Panc1 (cell line): Measurements from ENCODE around the gene CCDC175. TPM values are rescaled to one million over a fixed set of nuclear protein-coding genes. Genes with fewer than 3 reads are reported as not detected.

Experiments
- ATAC-seq: fragments of 200-7000 bp; cut with Tn5 transposase; 2 replicates; pipeline ENCODE4 v1.9.1; 2020; ENCODE audit warnings: mild to moderate bottlenecking, moderate library complexity
- BruUV-seq: library from RNA; stranded (reverse); fragments of 400-500 nt; replicated peaks from 2 replicates; lab custom pipeline; 2021; lab: Mats Ljungman, UMichigan
- CTCF ChIA-PET: fragments of 300-600 bp; sonication (Branson Sonifier 250); formaldehyde crosslinking; loops from one replicate; lab custom pipeline; 2022; ENCODE audit warnings: antibody characterized with exemption; lab: Charles Lee
- POLR2A ChIA-PET: fragments of 300-600 bp; sonication (Branson Sonifier 250); formaldehyde crosslinking; loops from one replicate; lab custom pipeline; 2022; ENCODE audit warnings: antibody characterized with exemption; lab: Charles Lee
- DNase-seq: peaks from one replicate; pipeline ENCODE4 v3.0.0-alpha.2; 2010; ENCODE audit warnings: low read depth, low spot score
- H3K27ac ChIP-seq: 2 replicates; pipeline ENCODE4 v1.5.1; 2011; ENCODE audit warnings: mild to moderate bottlenecking, low read length, inconsistent platforms
- H3K27me3 ChIP-seq: fragments of 200-500 bp; sonication (Bioruptor generic); 2 replicates; pipeline ENCODE4 v1.6.0; 2014; ENCODE audit warnings: low read length, inconsistent platforms; ENCODE audit not compliant: control insufficient read depth, insufficient read depth
- H3K36me3 ChIP-seq: fragments of 200-500 bp; sonication (Bioruptor generic); 2 replicates; pipeline ENCODE4 v1.5.1; 2014; ENCODE audit warnings: inconsistent platforms, mild to moderate bottlenecking, low read length, moderate library complexity; ENCODE audit not compliant: control insufficient read depth, insufficient read depth
- H3K4me1 ChIP-seq: 2 replicates; pipeline ENCODE4 v1.5.1; 2011; ENCODE audit warnings: inconsistent platforms, mild to moderate bottlenecking, low read length, moderate library complexity; ENCODE audit not compliant: control insufficient read depth, insufficient read depth
- H3K4me3 ChIP-seq, 2 experiments: 2 replicates each; pipeline ENCODE4 v1.5.1; 2011 to 2012; ENCODE audit warnings: low read depth in 2 of 2, low read length in 2 of 2, mild to moderate bottlenecking in 2 of 2, inconsistent platforms in 1 of 2, moderate library complexity in 1 of 2
- H3K9me3 ChIP-seq: fragments of 200-500 bp; sonication (Bioruptor generic); 2 replicates; pipeline ENCODE4 v1.5.1; 2014; ENCODE audit warnings: low read depth, mild to moderate bottlenecking, inconsistent platforms, low read length, moderate library complexity; ENCODE audit not compliant: control insufficient read depth, insufficient read depth
- CTCF ChIP-seq: fragments of 450-650 bp; IDR thresholded peaks from 2 replicates; pipeline ENCODE4 v1.5.1; 2017; ENCODE audit warnings: mild to moderate bottlenecking
- POLR2AphosphoS5 ChIP-seq: IDR thresholded peaks from 2 replicates; pipeline ENCODE4 v1.6.1; 2012; ENCODE audit warnings: mild to moderate bottlenecking, low read depth, low read length, moderate library complexity
- REST ChIP-seq, 2 experiments: IDR thresholded peaks; 2 replicates each; pipeline ENCODE4 v1.6.1; 2011 to 2012; ENCODE audit warnings: low read depth in 2 of 2, control low read depth in 1 of 2, low read length in 1 of 2, mild to moderate bottlenecking in 1 of 2, moderate library complexity in 1 of 2; ENCODE audit not compliant: insufficient read depth in 1 of 2
- SIN3A ChIP-seq: IDR thresholded peaks from 2 replicates; pipeline ENCODE4 v1.6.1; 2012; ENCODE audit warnings: low read depth, mild to moderate bottlenecking, low read length, moderate library complexity, borderline replicate concordance; ENCODE audit not compliant: insufficient read depth
- TCF7L2 ChIP-seq: IDR thresholded peaks from 2 replicates; pipeline ENCODE4 v1.6.1; 2011; ENCODE audit warnings: mild to moderate bottlenecking, low read depth, low read length, inconsistent platforms
- in situ Hi-C: cut with HindIII; loops from 2 replicates; pipeline ENCODE4 v1.10.0; 2016; ENCODE audit warnings: low sequenced_read_pairs, low pct_unique_long_range_greater_than_20kb
- intact Hi-C: fragments of 100-400 bp; cut with micrococcal nuclease; formaldehyde crosslinking; loops from one replicate; pipeline ENCODE4 v1.10.0; 2022; ENCODE audit not compliant: unreplicated experiment
- total RNA-seq: library from RNA; stranded (reverse); gene quantifications from one replicate; pipeline ENCODE4 v1.2.1, GENCODE V29; 2021; ENCODE audit not compliant: unreplicated experiment

The CCDC175 gene
- total RNA-seq, 1 experiment from 2014 or later = not detected

GRCh38 chr14:59529189-59529588 is 47.4 kb downstream of the CCDC175 start:
- no peak overlapping the region for H3K27ac ChIP-seq

GRCh38 chr14:59520224-59520623 is 56.4 kb downstream of the CCDC175 start:
- intact Hi-C loops = no loop called here
- no peaks in the 10 kb centered on the region for H3K36me3 ChIP-seq
- TF ChIP-seq SIN3A (no peak), TCF7L2 (no peak), CTCF (no peak), REST (IDR thresholded peaks at IDR 0.05; ENCODE audit: insufficient read depth in 1 of 2, low read depth in 2 of 2, low read length in 1 of 2) (no peak), POLR2AphosphoS5 (no peak)
- DNase-seq (no peak), ATAC-seq (no peak)
- H3K27ac ChIP-seq = no peak overlapping the region
- in situ Hi-C loops = no loop called here
- H3K27me3 ChIP-seq = no peaks in the 10 kb centered on the region; the same call in 1 of the 2 replicates
- no peak overlapping the region for H3K4me3 ChIP-seq
- BruUV-seq = no TSS peak
- no peaks in the 10 kb centered on the region for H3K9me3 ChIP-seq
- ChIA-PET POLR2A (no interaction called here), CTCF (no interaction called here)
- H3K4me1 ChIP-seq = no peaks in the 10 kb centered on the region

More at GRCh38 chr14:59529189-59529588, 47.4 kb downstream of the CCDC175 start:
- Histone ChIP-seq H3K4me1 (no peaks in the 10 kb centered on the region), H3K36me3 (no peaks in the 10 kb centered on the region), H3K4me3 (no peak overlapping the region), H3K27me3 (no peaks in the 10 kb centered on the region; the same call in 1 of the 2 replicates), H3K9me3 (no peaks in the 10 kb centered on the region)
- ATAC-seq (no peak), DNase-seq (no peak)
- TF ChIP-seq REST (IDR thresholded peaks at IDR 0.05; ENCODE audit: insufficient read depth in 1 of 2, low read depth in 2 of 2, low read length in 1 of 2) (no peak), POLR2AphosphoS5 (no peak), CTCF (no peak), SIN3A (no peak), TCF7L2 (no peak)
- ChIA-PET CTCF (no interaction called here), POLR2A (no interaction called here)
- intact Hi-C loops = no loop called here
- in situ Hi-C loops = no loop called here
- BruUV-seq = no TSS peak
